K562 (cell line): Measurements from ENCODE around the gene AEN. TPM values are rescaled to one million over a fixed set of nuclear protein-coding genes. Genes with fewer than 3 reads are reported as not detected.

Experiments used
- BHLHE40 ChIP-seq: IDR thresholded peaks from 2 replicates; pipeline ENCODE4 v1.6.1; 2011; ENCODE audit warnings: low read length, improper control_type of control experiment
- CBX5 ChIP-seq: IDR thresholded peaks from 2 replicates; pipeline ENCODE4 v1.6.1; 2014; ENCODE audit warnings: low read depth, borderline replicate concordance
- EHMT2 ChIP-seq: fragments of 450-650 bp; IDR thresholded peaks from 2 replicates; pipeline ENCODE4 v1.6.1; 2018; ENCODE audit warnings: antibody characterized with exemption
- ETS1 ChIP-seq: conservative IDR thresholded peaks from 2 replicates; pipeline ENCODE4 v1.6.1; 2011; ENCODE audit warnings: low read depth, mild to moderate bottlenecking, low read length; ENCODE audit not compliant: control insufficient read depth
- GABPB1 ChIP-seq: sonication (generic); formaldehyde crosslinking; IDR thresholded peaks from 2 replicates; pipeline ENCODE4 v1.8.0; 2022; ENCODE audit warnings: mild to moderate bottlenecking, missing genetic modification reagents
- LCOR ChIP-seq: sonication (generic); formaldehyde crosslinking; IDR thresholded peaks from 2 replicates; pipeline ENCODE4 v1.8.0; 2022; ENCODE audit warnings: mild to moderate bottlenecking, missing genetic modification reagents
- MIER1 ChIP-seq: fragments of 450-650 bp; IDR thresholded peaks from 2 replicates; pipeline ENCODE4 v1.6.1; 2016; ENCODE audit warnings: antibody characterized with exemption, mild to moderate bottlenecking, low read depth
- PURB ChIP-seq: sonication (generic); formaldehyde crosslinking; IDR thresholded peaks from 2 replicates; pipeline ENCODE4 v1.9.0; 2021; ENCODE audit warnings: low read depth, mild to moderate bottlenecking, missing genetic modification reagents
- RERE ChIP-seq: sonication (generic); formaldehyde crosslinking; IDR thresholded peaks from 2 replicates; pipeline ENCODE4 v1.8.0; 2023; ENCODE audit warnings: missing genetic modification reagents, mild to moderate bottlenecking, borderline replicate concordance
- RHOXF2B ChIP-seq: fragments of 250-450 bp; sonication (Bioruptor Pico); conservative IDR thresholded peaks from 2 replicates; pipeline ENCODE4 v1.5.1; 2021
- STAG1 ChIP-seq: sonication (generic); formaldehyde crosslinking; IDR thresholded peaks from 2 replicates; pipeline ENCODE4 v1.5.0; 2020; ENCODE audit warnings: missing genetic modification reagents, borderline replicate concordance
- TGIF2 ChIP-seq: sonication (generic); formaldehyde crosslinking; IDR thresholded peaks from 2 replicates; pipeline ENCODE4 v1.8.1; 2022; ENCODE audit warnings: mild to moderate bottlenecking, missing genetic modification reagents, moderate library complexity
- ZNF354B ChIP-seq: fragments of 250-450 bp; sonication (Bioruptor Pico); IDR thresholded peaks from 2 replicates; pipeline ENCODE4 v1.4.0; 2020
- ZNF408 ChIP-seq: fragments of 250-450 bp; sonication (Bioruptor Pico); IDR thresholded peaks from 2 replicates; pipeline ENCODE4 v1.4.0; 2020; ENCODE audit warnings: low read depth, mild to moderate bottlenecking, moderate library complexity
- ZNF512 ChIP-seq: IDR thresholded peaks from 2 replicates; pipeline ENCODE4 v1.6.1; 2016; ENCODE audit warnings: missing genetic modification characterization, missing compliant biosample characterization
- ZNF584 ChIP-seq: fragments of 200-800 bp; sonication (Bioruptor generic); IDR thresholded peaks from 2 replicates; pipeline ENCODE4 v1.6.1; 2016; ENCODE audit warnings: low read depth, mild to moderate bottlenecking, missing genetic modification characterization, missing compliant biosample characterization
- ZNF695 ChIP-seq: fragments of 450-650 bp; formaldehyde crosslinking; IDR thresholded peaks from 2 replicates; pipeline ENCODE4 v1.4.0; 2020; ENCODE audit warnings: mild to moderate bottlenecking, moderate library complexity
- polyA plus RNA-seq, 8 experiments: library from polyadenylated mRNA; depleted of rRNA in 4 of 8; stranded (reverse) in 5 of 8; unstranded in 3 of 8; fragments of >200 nt; fragmentation: Nextera tagmentation in 2 of 8; fragmentation: Illumina TruSeq in 1 of 8; extraction: Ambion mirVana in 2 of 8; extraction: Trizol in 1 of 8; gene quantifications; 2 replicates each; pipeline versions ENCODE4 v1.2.1 to v1.2.3, GENCODE V29; 2011 to 2014; ENCODE audit warnings: inconsistent platforms in 1 of 8, missing spikeins in 1 of 8
- total RNA-seq, 7 experiments: library from RNA; depleted of rRNA in 6 of 7; stranded (reverse); fragments of >200 nt in 6 of 7; fragmentation: Illumina TruSeq in 2 of 7; extraction: Trizol in 2 of 7; gene quantifications; 2 replicates each; pipeline versions ENCODE4 v1.2.1 to v1.2.3, GENCODE V29; 2011 to 2021; ENCODE audit warnings: low replicate concordance in 1 of 7

The AEN gene
- total and polyA plus RNA-seq, 9 of the 15 experiments (the other 6 are each of a cell fraction or from before 2014, with no cell fraction given): 9.0 to 51.0 (median 32.8) TPM

GRCh38 chr15:88605189-88606069 is 15.7 kb upstream of the AEN start (continued):
- TF ChIP-seq RERE (CRISPR knock-in tag): 0 out of 2 replicates have a peak, but pooled peaks have one; percentile 60
- 0 out of 2 replicates have a peak, but pooled peaks have one; percentile 63 for TF ChIP-seq TGIF2
- peak; percentile 74; the same call in 1 of the 2 replicates for TF ChIP-seq LCOR (CRISPR knock-in tag)
- TF ChIP-seq BHLHE40: no peak
- no peak for TF ChIP-seq ZNF354B (CRISPR knock-in tag)
- TF ChIP-seq RHOXF2B (CRISPR knock-in tag): no peak
- no peak for TF ChIP-seq ZNF584 (CRISPR knock-in tag)
- peak; percentile 43; the same call in 1 of the 2 replicates for TF ChIP-seq ETS1
- peak; percentile 18; the same call in 1 of the 2 replicates for TF ChIP-seq STAG1 (CRISPR knock-in tag)
- no peak for TF ChIP-seq ZNF695
- no peak for TF ChIP-seq ZNF512 (tag)
- TF ChIP-seq GABPB1 (CRISPR knock-in tag): peak; percentile 57; the same call in 1 of the 2 replicates
- TF ChIP-seq EHMT2: peak; percentile 98
- no peak for TF ChIP-seq ZNF408
- peak; percentile 96 for TF ChIP-seq MIER1
- TF ChIP-seq PURB (CRISPR knock-in tag): no peak
- TF ChIP-seq CBX5: no peak
